ENCODE measurements around the gene CENPP. TPM values are rescaled to one million over a fixed set of nuclear protein-coding genes. Genes with fewer than 3 reads are reported as not detected.

CENPP gene
- total RNA-seq, 1 experiment from 2014 or later: 8.3 TPM

DNA sequence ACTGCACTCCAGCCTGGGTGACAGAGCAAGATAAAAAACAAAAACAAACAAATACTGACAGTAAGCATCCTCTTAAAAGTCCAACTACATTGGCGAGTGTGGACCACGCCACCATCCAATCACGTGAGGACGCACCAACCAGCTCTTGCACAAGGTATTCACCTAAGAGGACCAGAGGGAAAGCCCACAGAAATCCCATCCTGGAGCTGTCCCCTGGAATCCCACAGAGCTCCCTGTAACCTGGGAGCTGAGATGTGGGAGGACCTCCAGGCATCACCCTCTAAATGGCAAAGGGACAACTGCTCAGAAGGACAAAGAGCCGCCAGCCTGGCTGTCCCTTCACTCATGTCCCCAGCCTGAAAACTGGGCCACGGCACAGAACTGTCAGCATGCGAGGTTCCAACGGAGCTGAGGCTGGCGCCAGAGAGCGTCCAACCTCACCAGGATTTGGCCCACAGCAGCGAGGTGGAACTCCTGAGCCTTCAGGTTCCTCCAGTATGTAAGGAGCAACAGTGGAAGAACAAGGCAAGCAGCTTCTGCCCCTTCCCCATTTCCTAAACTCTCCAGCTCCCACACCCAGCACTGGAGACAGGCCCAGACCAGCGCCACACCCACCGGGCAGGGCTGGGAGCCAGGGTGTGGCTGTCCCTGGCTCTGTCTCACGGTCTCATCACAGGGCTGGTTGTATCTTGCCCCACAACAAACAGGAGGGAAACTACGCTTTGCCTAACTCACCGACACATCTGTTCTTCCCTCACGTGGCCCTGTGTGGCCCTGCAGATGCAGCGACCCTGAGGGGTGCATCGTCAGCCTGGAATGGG lies 328.9 kb downstream of the CENPP start:
- ATAC-seq: peak; percentile 88
- no peak overlapping the region for H3K4me3 ChIP-seq (ENCODE audit: low read length)
- H3F3A ChIP-seq (ENCODE audit: low read length, unreplicated experiment): no peaks in the 10 kb centered on the region
- no peak overlapping the region for H3K27ac ChIP-seq (ENCODE audit: low read length)
- H3K9me3 ChIP-seq (ENCODE audit: low read length): no peaks in the 10 kb centered on the region
- H3K9ac ChIP-seq (ENCODE audit: low read length): no peak overlapping the region
- intact Hi-C loops (cut with micrococcal nuclease): no loop called here
- peaks cover 11% of the 10 kb centered on the region; the same call in 1 of the 2 replicates for H3K36me3 ChIP-seq (ENCODE audit: low read depth, low read length)
- no peak overlapping the region for H3K4me2 ChIP-seq (ENCODE audit: low read length)
- TF ChIP-seq, protein P1, sequence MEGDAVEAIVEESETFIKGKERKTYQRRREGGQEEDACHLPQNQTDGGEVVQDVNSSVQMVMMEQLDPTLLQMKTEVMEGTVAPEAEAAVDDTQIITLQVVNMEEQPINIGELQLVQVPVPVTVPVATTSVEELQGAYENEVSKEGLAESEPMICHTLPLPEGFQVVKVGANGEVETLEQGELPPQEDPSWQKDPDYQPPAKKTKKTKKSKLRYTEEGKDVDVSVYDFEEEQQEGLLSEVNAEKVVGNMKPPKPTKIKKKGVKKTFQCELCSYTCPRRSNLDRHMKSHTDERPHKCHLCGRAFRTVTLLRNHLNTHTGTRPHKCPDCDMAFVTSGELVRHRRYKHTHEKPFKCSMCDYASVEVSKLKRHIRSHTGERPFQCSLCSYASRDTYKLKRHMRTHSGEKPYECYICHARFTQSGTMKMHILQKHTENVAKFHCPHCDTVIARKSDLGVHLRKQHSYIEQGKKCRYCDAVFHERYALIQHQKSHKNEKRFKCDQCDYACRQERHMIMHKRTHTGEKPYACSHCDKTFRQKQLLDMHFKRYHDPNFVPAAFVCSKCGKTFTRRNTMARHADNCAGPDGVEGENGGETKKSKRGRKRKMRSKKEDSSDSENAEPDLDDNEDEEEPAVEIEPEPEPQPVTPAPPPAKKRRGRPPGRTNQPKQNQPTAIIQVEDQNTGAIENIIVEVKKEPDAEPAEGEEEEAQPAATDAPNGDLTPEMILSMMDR (conservative IDR thresholded peaks at IDR 0.05; ENCODE audit: low read depth, low read length): no peak
- TF ChIP-seq EZH2phosphoT487 (IDR thresholded peaks at IDR 0.05; ENCODE audit: borderline replicate concordance, low read length) (no peak), EZH2 (IDR thresholded peaks at IDR 0.05; ENCODE audit: low read length, unreplicated experiment) (no peak)
- H3K9me2 ChIP-seq (replicated peaks; ENCODE audit: low read length): no peaks in the 10 kb centered on the region
- BruUV-seq (replicated peaks): no TSS peak
- H3K27me3 ChIP-seq (ENCODE audit: low read length): no peaks in the 10 kb centered on the region
- H3K79me2 ChIP-seq (ENCODE audit: low read length): peaks cover 23% of the 10 kb centered on the region
- H3K4me1 ChIP-seq (ENCODE audit: insufficient read depth, low read length): peaks cover 11% of the 10 kb centered on the region
- ChIA-PET CTCF (no interaction called here), POLR2A (ENCODE audit: unreplicated experiment) (no interaction called here)
- DNase-seq: peak; percentile 22
- no peaks in the 10 kb centered on the region for H4K20me1 ChIP-seq (ENCODE audit: low read length)
- no peak overlapping the region for H2AFZ ChIP-seq (ENCODE audit: low read length)

DNA sequence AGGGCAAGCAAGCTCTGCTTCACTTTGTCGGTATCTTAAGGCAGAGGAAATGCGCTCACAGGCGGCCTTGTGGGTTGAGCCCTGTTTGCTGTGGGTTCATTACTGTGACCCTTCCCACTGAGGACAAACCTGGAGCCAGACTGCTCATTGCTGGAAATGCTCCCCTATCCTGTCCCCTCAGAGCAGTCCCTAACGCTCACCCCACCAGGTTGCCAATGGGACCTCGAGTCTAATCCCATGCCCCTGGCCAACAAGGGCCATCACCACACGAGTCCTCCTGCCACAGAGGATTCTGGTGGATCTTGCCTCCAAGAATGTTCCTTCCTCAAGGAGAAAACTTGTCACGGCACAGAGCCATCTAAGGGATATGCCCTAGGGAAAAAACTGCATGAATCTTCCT lies 329.6 kb downstream of the CENPP start:
- ATAC-seq (no peak; the same call in 1 of the 2 replicates), DNase-seq (no peak)
- Histone ChIP-seq H3K9ac (ENCODE audit: low read length) (no peak overlapping the region), H3K4me2 (ENCODE audit: low read length) (no peak overlapping the region), H3K27ac (ENCODE audit: low read length) (no peak overlapping the region), H2AFZ (ENCODE audit: low read length) (no peak overlapping the region), H3K4me1 (ENCODE audit: insufficient read depth, low read length) (peaks cover 11% of the 10 kb centered on the region), H3K27me3 (ENCODE audit: low read length) (no peaks in the 10 kb centered on the region), H4K20me1 (ENCODE audit: low read length) (no peaks in the 10 kb centered on the region), H3F3A (ENCODE audit: low read length, unreplicated experiment) (no peaks in the 10 kb centered on the region), H3K9me3 (ENCODE audit: low read length) (no peaks in the 10 kb centered on the region), H3K36me3 (ENCODE audit: low read depth, low read length) (peaks cover 11% of the 10 kb centered on the region; the same call in 1 of the 2 replicates), H3K79me2 (ENCODE audit: low read length) (peaks cover 30% of the 10 kb centered on the region), H3K4me3 (ENCODE audit: low read length) (no peak overlapping the region), H3K9me2 (replicated peaks; ENCODE audit: low read length) (no peaks in the 10 kb centered on the region)
- intact Hi-C loops (cut with micrococcal nuclease): no loop called here
- ChIA-PET CTCF (no interaction called here), POLR2A (ENCODE audit: unreplicated experiment) (no interaction called here)
- no TSS peak for BruUV-seq (replicated peaks)
- TF ChIP-seq, protein P1 (conservative IDR thresholded peaks at IDR 0.05; ENCODE audit: low read depth, low read length): no peak
- TF ChIP-seq EZH2 (IDR thresholded peaks at IDR 0.05; ENCODE audit: low read length, unreplicated experiment): no peak
- TF ChIP-seq EZH2phosphoT487 (IDR thresholded peaks at IDR 0.05; ENCODE audit: borderline replicate concordance, low read length): no peak

DNA sequence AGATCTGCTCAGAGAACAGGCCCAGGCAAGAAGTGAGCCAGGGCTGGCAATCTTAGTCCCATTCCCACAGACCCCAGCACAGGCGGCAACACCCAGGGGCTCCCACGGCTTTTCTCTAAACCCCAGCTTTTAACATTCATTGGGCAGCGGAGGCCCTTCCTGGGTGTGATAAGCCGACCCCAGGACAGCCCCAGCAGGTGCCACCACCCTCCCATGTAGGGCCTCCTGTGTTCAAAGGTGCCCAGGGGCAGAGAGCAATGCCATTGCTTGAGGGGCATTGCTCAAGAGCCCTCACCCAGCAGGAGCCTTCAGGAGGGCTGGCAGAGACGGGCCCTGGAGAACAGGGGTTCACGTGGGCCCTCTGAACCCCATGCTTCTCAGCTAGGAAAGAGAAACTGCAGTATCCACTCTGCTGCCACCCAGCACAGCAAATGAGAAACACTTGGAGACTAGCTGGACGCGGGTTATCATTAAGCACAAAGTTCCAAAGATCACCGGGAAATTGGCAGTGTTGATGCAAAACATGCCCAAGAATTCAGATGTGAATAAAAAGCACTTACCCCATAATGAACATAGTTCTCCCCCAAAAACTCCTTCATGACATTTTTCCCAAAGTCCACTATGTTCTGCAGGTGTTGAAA lies 330.3 kb downstream of the CENPP start:
- no TSS peak for BruUV-seq (replicated peaks)
- POLR2A ChIA-PET (ENCODE audit: unreplicated experiment): no interaction called here
- intact Hi-C loops (cut with micrococcal nuclease): no loop called here
- ATAC-seq (no peak), DNase-seq (no peak)
- no peaks in the 10 kb centered on the region for H3F3A ChIP-seq (ENCODE audit: low read length, unreplicated experiment)
- H3K4me1 ChIP-seq (ENCODE audit: insufficient read depth, low read length): peaks cover 11% of the 10 kb centered on the region
- H3K9ac ChIP-seq (ENCODE audit: low read length): no peak overlapping the region
- no peak overlapping the region for H3K27ac ChIP-seq (ENCODE audit: low read length)
- CTCF ChIA-PET: no interaction called here
- no peaks in the 10 kb centered on the region for H3K9me3 ChIP-seq (ENCODE audit: low read length)
- no peaks in the 10 kb centered on the region for H3K9me2 ChIP-seq (replicated peaks; ENCODE audit: low read length)
- H4K20me1 ChIP-seq (ENCODE audit: low read length): no peaks in the 10 kb centered on the region
- no peak overlapping the region for H2AFZ ChIP-seq (ENCODE audit: low read length)
- H3K4me3 ChIP-seq (ENCODE audit: low read length): no peak overlapping the region
- peaks cover 37% of the 10 kb centered on the region for H3K79me2 ChIP-seq (ENCODE audit: low read length)
- peaks cover 11% of the 10 kb centered on the region; the same call in 1 of the 2 replicates for H3K36me3 ChIP-seq (ENCODE audit: low read depth, low read length)
- no peak for TF ChIP-seq EZH2 (IDR thresholded peaks at IDR 0.05; ENCODE audit: low read length, unreplicated experiment)
- TF ChIP-seq EZH2phosphoT487 (IDR thresholded peaks at IDR 0.05; ENCODE audit: borderline replicate concordance, low read length): no peak
- TF ChIP-seq, protein P1 (conservative IDR thresholded peaks at IDR 0.05; ENCODE audit: low read depth, low read length): no peak
- H3K4me2 ChIP-seq (ENCODE audit: low read length): no peak overlapping the region
- no peaks in the 10 kb centered on the region for H3K27me3 ChIP-seq (ENCODE audit: low read length)

Measured in PC-3 (cell line).